H9 (cell line): Measurements from ENCODE around the gene COX8C. TPM values are rescaled to one million over a fixed set of nuclear protein-coding genes. Genes with fewer than 3 reads are reported as not detected.

Experiments used
- DNase-seq: peaks from one replicate; pipeline ENCODE4 v3.0.0-alpha.2; 2017
- H2AFZ ChIP-seq: one replicate; pipeline ENCODE4 v1.6.1; 2013; ENCODE audit warnings: mild to moderate bottlenecking, low read length, control low read depth, moderate library complexity
- H2AK5ac ChIP-seq: 2 replicates; pipeline ENCODE4 v1.6.1; 2013; ENCODE audit warnings: low read length, control low read depth, mixed read lengths; ENCODE audit not compliant: insufficient read length
- H2BK120ac ChIP-seq: one replicate; pipeline ENCODE4 v1.6.1; 2013; ENCODE audit warnings: low read depth, mild to moderate bottlenecking, low read length, control low read depth, inconsistent platforms; ENCODE audit not compliant: poor library complexity, severe bottlenecking
- H2BK12ac ChIP-seq: 2 replicates; pipeline ENCODE4 v1.6.1; 2013; ENCODE audit warnings: low read length, control low read depth, mixed read lengths, low read depth; ENCODE audit not compliant: insufficient read length
- H2BK15ac ChIP-seq: 2 replicates; pipeline ENCODE4 v1.6.1; 2013; ENCODE audit warnings: low read depth, low read length, control low read depth
- H2BK20ac ChIP-seq: one replicate; pipeline ENCODE4 v1.6.1; 2013; ENCODE audit warnings: low read depth, mild to moderate bottlenecking, low read length, control low read depth, inconsistent platforms; ENCODE audit not compliant: poor library complexity, severe bottlenecking
- H2BK5ac ChIP-seq: 2 replicates; pipeline ENCODE4 v1.6.1; 2013; ENCODE audit warnings: low read length, control low read depth, mixed read lengths; ENCODE audit not compliant: insufficient read length
- H3K14ac ChIP-seq: 2 replicates; pipeline ENCODE4 v1.6.1; 2013; ENCODE audit warnings: low read length, control low read depth; ENCODE audit not compliant: insufficient read depth
- H3K18ac ChIP-seq: 2 replicates; pipeline ENCODE4 v1.6.1; 2013; ENCODE audit warnings: low read depth, mild to moderate bottlenecking, mixed read lengths, low read length, control low read depth; ENCODE audit not compliant: insufficient read length
- H3K23ac ChIP-seq: 2 replicates; pipeline ENCODE4 v1.6.1; 2013; ENCODE audit warnings: low read length, control low read depth, mixed read lengths, low read depth; ENCODE audit not compliant: insufficient read length
- H3K23me2 ChIP-seq: 2 replicates; pipeline ENCODE4 v1.6.1; 2013; ENCODE audit warnings: low read depth, mild to moderate bottlenecking, mixed read lengths, low read length, control low read depth; ENCODE audit not compliant: insufficient read length, poor library complexity, severe bottlenecking
- H3K27ac ChIP-seq: 2 replicates; pipeline ENCODE4 v1.5.1; 2013; ENCODE audit warnings: low read length, control low read depth, mixed read lengths, low read depth; ENCODE audit not compliant: insufficient read length
- H3K27me3 ChIP-seq: 2 replicates; pipeline ENCODE4 v1.6.1; 2013; ENCODE audit warnings: low read length, control low read depth, inconsistent platforms; ENCODE audit not compliant: insufficient read depth
- H3K4ac ChIP-seq: 2 replicates; pipeline ENCODE4 v1.6.1; 2013; ENCODE audit warnings: low read depth, mild to moderate bottlenecking, control low read depth, inconsistent platforms, low read length, moderate library complexity
- H3K4me1 ChIP-seq: 2 replicates; pipeline ENCODE4 v1.6.1; 2013; ENCODE audit warnings: low read length, control low read depth, inconsistent platforms; ENCODE audit not compliant: insufficient read depth
- H3K4me2 ChIP-seq: 2 replicates; pipeline ENCODE4 v1.6.1; 2013; ENCODE audit warnings: low read length, control low read depth, mixed read lengths; ENCODE audit not compliant: insufficient read length, insufficient read depth
- H3K56ac ChIP-seq: 2 replicates; pipeline ENCODE4 v1.6.1; 2013; ENCODE audit warnings: low read depth, mild to moderate bottlenecking, mixed read lengths, low read length, control low read depth; ENCODE audit not compliant: insufficient read length
- H3K79me1 ChIP-seq: 2 replicates; pipeline ENCODE4 v1.6.1; 2013; ENCODE audit warnings: low read depth, mild to moderate bottlenecking, moderate library complexity, low read length, control low read depth, inconsistent platforms; ENCODE audit not compliant: insufficient read depth, poor library complexity, severe bottlenecking
- H3K79me2 ChIP-seq: 2 replicates; pipeline ENCODE4 v1.6.1; 2013; ENCODE audit warnings: low read length, control low read depth, inconsistent platforms; ENCODE audit not compliant: insufficient read depth
- H3K9ac ChIP-seq: 2 replicates; pipeline ENCODE4 v1.6.1; 2013; ENCODE audit warnings: low read length, control low read depth, mixed read lengths; ENCODE audit not compliant: insufficient read length; ENCODE audit errors: extremely low read depth
- H3K9me3 ChIP-seq: one replicate; pipeline ENCODE4 v1.6.1; 2013; ENCODE audit warnings: low read depth, low read length, inconsistent platforms; ENCODE audit not compliant: control insufficient read depth
- H3T11ph ChIP-seq: one replicate; pipeline ENCODE4 v1.6.1; 2013; ENCODE audit warnings: mild to moderate bottlenecking, low read length, control low read depth, inconsistent platforms
- H4K20me1 ChIP-seq: one replicate; pipeline ENCODE4 v1.6.1; 2013; ENCODE audit not compliant: control insufficient read depth, insufficient read length, insufficient read depth
- H4K5ac ChIP-seq: 2 replicates; pipeline ENCODE4 v1.6.1; 2013; ENCODE audit warnings: low read depth, mild to moderate bottlenecking, mixed read lengths, low read length, control low read depth; ENCODE audit not compliant: insufficient read length
- H4K8ac ChIP-seq: replicated peaks from 2 replicates; pipeline ENCODE4 v1.6.1; 2013; ENCODE audit warnings: low read length, control low read depth, mixed read lengths, low read depth; ENCODE audit not compliant: insufficient read length
- H4K91ac ChIP-seq: 2 replicates; pipeline ENCODE4 v1.6.1; 2013; ENCODE audit warnings: low read depth, mild to moderate bottlenecking, moderate library complexity, mixed read lengths, low read length, control low read depth; ENCODE audit not compliant: insufficient read length
- H3K27ac Mint-ChIP-seq, 3 experiments: 2 replicates in 2 of 3; 3 replicates in 1 of 3; pipeline ENCODE4 v1.8.0; 2020 to 2021; ENCODE audit warnings: mixed read lengths in 3 of 3, mild to moderate bottlenecking in 1 of 3, moderate library complexity in 1 of 3
- H3K27me3 Mint-ChIP-seq: 2 replicates; pipeline ENCODE4 v1.8.0; 2021; ENCODE audit warnings: low read depth, mild to moderate bottlenecking, moderate library complexity, mixed read lengths
- H3K36me3 Mint-ChIP-seq, 3 experiments: 2 replicates in 2 of 3; 3 replicates in 1 of 3; pipeline ENCODE4 v1.8.0; 2020 to 2021; ENCODE audit warnings: low read depth in 3 of 3, mixed read lengths in 3 of 3; ENCODE audit not compliant: insufficient read depth in 1 of 3
- H3K4me1 Mint-ChIP-seq, 2 experiments: 2 replicates each; pipeline ENCODE4 v1.8.0; 2020; ENCODE audit warnings: mixed read lengths in 2 of 2
- H3K4me3 Mint-ChIP-seq, 2 experiments: 2 replicates in 1 of 2; 3 replicates in 1 of 2; pipeline ENCODE4 v1.8.0; 2020 to 2021; ENCODE audit warnings: mild to moderate bottlenecking in 2 of 2, mixed read lengths in 2 of 2, moderate library complexity in 1 of 2
- H3K9me3 Mint-ChIP-seq, 2 experiments: 2 replicates in 1 of 2; 3 replicates in 1 of 2; pipeline ENCODE4 v1.8.0; 2020; ENCODE audit warnings: mild to moderate bottlenecking in 2 of 2, mixed read lengths in 2 of 2, moderate library complexity in 1 of 2
- WGBS: extraction: QIAGEN DNeasy Blood & Tissue Kit; methylation state at CpG from one replicate; pipeline ENCODE4 v1.1.7; 2013; ENCODE audit warnings: missing lambda C conversion rate, low lambda C conversion rate, mixed read lengths; ENCODE audit not compliant: insufficient read length; ENCODE audit errors: extremely low coverage; 5-methylcytosine and 5-hydroxymethylcytosine counted together
- total RNA-seq: library from RNA; stranded (reverse); gene quantifications from 2 replicates; pipeline ENCODE4 v1.2.1, GENCODE V29; 2021
- TF ChIP-seq, protein P1 (sequence below): fragments of 200-600 bp; sonication (generic); conservative IDR thresholded peaks from 3 replicates; pipeline ENCODE4 v1.8.0; 2021; ENCODE audit warnings: antibody characterized with exemption, mild to moderate bottlenecking

COX8C gene
- total RNA-seq, 1 experiment from 2014 or later = not detected

DNA sequence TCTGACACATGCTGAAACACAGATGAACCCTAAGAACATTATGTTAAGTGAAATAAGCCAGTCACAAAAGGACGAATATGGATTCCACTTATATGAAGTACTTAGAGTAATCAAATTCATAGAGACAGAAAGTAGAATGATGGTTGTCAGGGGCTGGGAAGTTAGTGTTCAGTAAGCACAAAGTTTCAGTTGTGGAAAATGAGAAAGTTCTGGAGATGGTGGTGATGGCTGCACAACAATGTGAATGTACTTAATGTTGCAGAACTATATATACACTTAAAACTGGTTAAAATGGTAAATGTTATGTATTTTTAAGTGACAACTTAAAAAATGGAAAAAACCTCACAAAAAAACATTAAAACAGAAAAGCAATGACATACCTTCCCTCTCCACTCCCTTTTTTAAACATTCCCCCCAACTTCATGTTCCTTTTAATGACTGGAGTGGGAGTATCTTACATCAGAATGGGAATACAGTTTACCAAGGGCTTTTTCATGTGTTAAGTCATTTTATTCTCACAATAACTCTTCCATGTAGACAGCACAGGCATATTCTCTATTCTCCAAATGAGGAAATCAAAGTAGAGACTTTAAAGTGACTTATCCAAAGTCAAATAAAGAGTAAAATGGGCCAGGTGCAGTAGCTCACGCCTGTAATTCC, 38.2 kb upstream of the COX8C start:
- no peak overlapping the region for H2BK12ac ChIP-seq
- H2BK5ac ChIP-seq = no peak overlapping the region
- H3K4me1 ChIP-seq = no peaks in the 10 kb centered on the region
- H4K20me1 ChIP-seq = no peaks in the 10 kb centered on the region
- H3K23ac ChIP-seq = no peak overlapping the region
- no peak overlapping the region for H3K4ac ChIP-seq
- Mint-ChIP-seq H3K4me3 (no peak overlapping the region), H3K27me3 (no peaks in the 10 kb centered on the region), H3K36me3 (no peaks in the 10 kb centered on the region; a peak in 1 of 7 replicates), H3K4me1 (peaks cover 12 to 21% of the 10 kb centered on the region in 2 experiments), H3K9me3 (no peaks in the 10 kb centered on the region), H3K27ac (peak overlapping the region in 1 of 3 experiments; percentile 66; a peak in 1 of 7 replicates)
- H4K91ac ChIP-seq = no peak overlapping the region
- no peak overlapping the region for H3T11ph ChIP-seq
- no peak overlapping the region for H3K18ac ChIP-seq
- no peak overlapping the region for H3K14ac ChIP-seq
- TF ChIP-seq, protein P1, sequence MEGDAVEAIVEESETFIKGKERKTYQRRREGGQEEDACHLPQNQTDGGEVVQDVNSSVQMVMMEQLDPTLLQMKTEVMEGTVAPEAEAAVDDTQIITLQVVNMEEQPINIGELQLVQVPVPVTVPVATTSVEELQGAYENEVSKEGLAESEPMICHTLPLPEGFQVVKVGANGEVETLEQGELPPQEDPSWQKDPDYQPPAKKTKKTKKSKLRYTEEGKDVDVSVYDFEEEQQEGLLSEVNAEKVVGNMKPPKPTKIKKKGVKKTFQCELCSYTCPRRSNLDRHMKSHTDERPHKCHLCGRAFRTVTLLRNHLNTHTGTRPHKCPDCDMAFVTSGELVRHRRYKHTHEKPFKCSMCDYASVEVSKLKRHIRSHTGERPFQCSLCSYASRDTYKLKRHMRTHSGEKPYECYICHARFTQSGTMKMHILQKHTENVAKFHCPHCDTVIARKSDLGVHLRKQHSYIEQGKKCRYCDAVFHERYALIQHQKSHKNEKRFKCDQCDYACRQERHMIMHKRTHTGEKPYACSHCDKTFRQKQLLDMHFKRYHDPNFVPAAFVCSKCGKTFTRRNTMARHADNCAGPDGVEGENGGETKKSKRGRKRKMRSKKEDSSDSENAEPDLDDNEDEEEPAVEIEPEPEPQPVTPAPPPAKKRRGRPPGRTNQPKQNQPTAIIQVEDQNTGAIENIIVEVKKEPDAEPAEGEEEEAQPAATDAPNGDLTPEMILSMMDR = no peak
- H4K5ac ChIP-seq = no peak overlapping the region
- H3K79me2 ChIP-seq = peaks cover 3% of the 10 kb centered on the region; the same call in 1 of the 2 replicates
- WGBS = no CpG with 5 or more reads among the region's 2 CpGs
- no peak overlapping the region for H2BK120ac ChIP-seq
- no peaks in the 10 kb centered on the region for H3K27me3 ChIP-seq
- H2BK20ac ChIP-seq = no peak overlapping the region
- no peak overlapping the region for H3K9ac ChIP-seq
- H3K27ac ChIP-seq = no peak overlapping the region
- H2BK15ac ChIP-seq = no peak overlapping the region
- H3K56ac ChIP-seq = no peak overlapping the region
- no peak for DNase-seq
- H3K4me2 ChIP-seq = no peak overlapping the region
- no peak overlapping the region for H4K8ac ChIP-seq
- H2AFZ ChIP-seq = no peak overlapping the region
- no peaks in the 10 kb centered on the region for H3K9me3 ChIP-seq
- H3K23me2 ChIP-seq = no peaks in the 10 kb centered on the region
- no peaks in the 10 kb centered on the region for H3K79me1 ChIP-seq
- H2AK5ac ChIP-seq = no peak overlapping the region
